NK-92 (cell line): Measurements from ENCODE around the gene ADAMTS13.

Experiments
- DNase-seq: peaks from one replicate; lab custom pipeline; 2025; ENCODE audit not compliant: unreplicated experiment; lab: John Stamatoyannopoulos, UW

Gene ADAMTS13

DNA sequence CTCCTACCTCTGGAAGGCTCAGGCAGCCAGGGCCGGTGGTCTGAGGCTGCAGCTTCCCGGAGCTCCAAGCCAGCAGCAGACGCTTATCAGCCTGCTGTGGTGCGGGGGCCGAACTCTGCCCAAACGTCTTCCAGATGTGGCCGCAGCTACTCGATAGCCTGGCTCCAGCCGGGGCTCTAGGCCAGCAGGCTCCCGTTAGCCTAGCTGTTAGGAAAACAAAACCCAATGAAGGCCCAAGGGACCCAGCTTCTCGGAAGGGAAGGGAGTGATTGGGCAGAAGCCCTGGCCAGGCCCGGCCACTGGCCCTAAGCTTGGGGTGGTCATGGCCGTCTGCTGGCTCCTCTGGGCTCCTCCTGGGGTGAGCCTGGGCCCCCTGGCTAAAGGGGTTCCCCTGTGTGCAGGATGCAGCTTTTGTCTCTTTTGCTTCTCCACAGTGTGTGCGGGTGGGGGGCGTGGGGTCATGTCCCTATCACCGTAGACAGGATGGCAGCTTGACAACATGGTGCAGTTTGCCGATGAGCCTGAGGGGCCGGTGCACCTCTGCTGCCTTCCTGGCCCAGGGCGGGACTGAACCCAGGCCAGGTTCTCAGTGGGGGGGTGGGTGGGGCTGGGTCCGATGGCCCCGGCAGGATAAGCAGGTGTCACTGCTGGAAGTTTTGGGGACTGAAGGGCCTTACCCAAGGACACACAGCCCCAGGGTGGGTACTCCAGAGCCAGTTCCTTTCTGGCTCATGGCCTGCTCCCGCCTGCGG lies 83.9 kb downstream of the ADAMTS13 start:
- DNase-seq: no peak

DNA sequence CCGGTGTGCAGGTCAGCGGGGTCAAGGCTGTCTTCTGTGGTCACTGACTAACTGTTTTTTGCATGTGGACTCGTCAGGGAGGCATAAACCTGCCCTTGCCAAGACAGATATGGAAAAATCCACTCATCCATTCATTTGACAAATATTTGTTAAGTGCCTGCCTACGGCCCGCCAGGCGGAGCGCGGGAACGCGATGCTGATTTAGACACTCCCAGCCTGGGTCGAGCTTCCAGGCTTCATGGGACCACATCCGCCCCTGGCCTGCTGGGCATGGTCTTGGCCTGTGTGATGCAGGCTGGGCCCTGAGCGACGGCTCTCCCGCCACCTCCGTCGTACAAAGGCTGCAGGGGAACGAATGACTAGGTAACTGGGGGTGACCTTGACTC lies 84.5 kb downstream of the ADAMTS13 start:
- no peak for DNase-seq

DNA sequence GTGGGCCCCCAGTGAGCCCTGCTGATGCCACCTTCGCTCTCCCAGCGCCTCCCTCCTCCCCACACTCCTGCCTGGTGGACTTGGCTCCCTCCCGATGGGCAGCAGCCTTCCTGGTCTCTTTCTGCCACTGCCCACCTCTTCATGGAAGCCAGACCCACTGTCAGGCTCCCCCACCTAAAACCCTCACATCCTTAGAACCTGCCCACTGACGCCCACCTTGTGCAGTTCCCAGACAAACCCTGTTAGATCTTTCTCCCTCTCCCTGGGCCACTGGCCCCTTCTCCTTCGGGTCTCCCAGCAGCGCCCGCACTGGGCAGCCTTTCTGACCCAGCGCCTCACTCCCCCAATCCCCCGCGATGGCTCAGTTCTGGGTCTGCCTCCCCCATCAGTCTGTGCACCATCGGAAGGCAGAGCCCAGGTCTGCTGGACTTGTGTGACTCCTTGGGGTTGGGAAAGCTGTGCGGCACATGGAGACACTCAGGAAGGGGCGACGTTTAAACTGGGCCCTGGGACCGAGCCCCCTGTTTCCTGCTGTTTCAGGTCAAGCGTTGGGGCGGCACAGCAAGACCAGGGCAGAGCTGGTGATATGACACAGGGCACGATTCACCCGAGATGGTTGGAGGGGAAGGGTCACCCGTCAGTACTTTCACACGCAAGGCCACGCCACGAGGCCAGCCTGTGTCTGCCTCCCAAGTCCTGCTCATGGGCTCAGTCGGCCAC lies 85.2 kb downstream of the ADAMTS13 start:
- DNase-seq: no peak

DNA sequence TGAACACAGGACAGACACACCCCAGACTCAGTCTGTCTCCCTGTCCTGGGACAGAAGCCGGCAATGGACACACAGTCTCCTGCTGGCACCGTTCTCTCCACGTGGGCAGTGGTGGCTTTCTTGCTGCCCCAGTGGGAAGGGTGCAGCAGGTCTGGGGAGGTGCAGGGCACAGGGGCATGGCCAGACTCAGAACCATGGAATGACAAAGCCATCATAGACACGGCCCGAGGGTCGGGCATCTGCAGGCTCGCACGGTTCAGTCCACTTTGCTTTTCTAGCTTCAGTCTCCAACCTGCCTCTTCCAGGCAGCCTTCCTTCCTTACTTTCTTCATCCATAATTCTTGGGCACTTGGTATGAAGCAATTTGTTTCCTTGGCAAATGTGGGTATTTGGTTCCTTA lies 85.9 kb downstream of the ADAMTS13 start:
- DNase-seq: no peak
